ENCODE results near the gene TIRAP. TPM values are rescaled to one million over a fixed set of nuclear protein-coding genes. Genes with fewer than 3 reads are reported as not detected.

Gene TIRAP
- total RNA-seq, 1 donor: 9.8 TPM

GRCh38 chr11:126257144-126257543, 25.7 kb upstream of the TIRAP start:
- no peak for TF ChIP-seq CTCF (IDR thresholded peaks at IDR 0.05; ENCODE audit: extremely low read depth, low read depth, low read length)
- H3K9me3 ChIP-seq (ENCODE audit: low read depth, low read length): no peaks in the 10 kb centered on the region
- H3K4me1 ChIP-seq (ENCODE audit: insufficient read depth, low read length): peaks cover 11% of the 10 kb centered on the region
- no peak overlapping the region for H2AFZ ChIP-seq (ENCODE audit: low read length)
- DNase-seq (ENCODE audit: insufficient read length, low spot score, missing footprints): no peak
- H3K4me2 ChIP-seq (ENCODE audit: insufficient read depth, low read length): no peak overlapping the region
- no peaks in the 10 kb centered on the region for H3K27me3 ChIP-seq (ENCODE audit: insufficient read depth, low read length)
- H3K79me2 ChIP-seq (ENCODE audit: insufficient read depth, low read length): no peaks in the 10 kb centered on the region
- H3K4me3 ChIP-seq (ENCODE audit: insufficient read depth, low read length): no peak overlapping the region
- H4K20me1 ChIP-seq (ENCODE audit: insufficient read depth, low read length): peaks cover 6% of the 10 kb centered on the region
- peaks cover 23% of the 10 kb centered on the region for H3K36me3 ChIP-seq (ENCODE audit: insufficient read depth, low read length)
- no peak overlapping the region for H3K27ac ChIP-seq (ENCODE audit: low read depth, low read length)

- Histone ChIP-seq H3K4me1 (ENCODE audit: insufficient read depth, low read length) (peaks cover 11% of the 10 kb centered on the region), H3K9me3 (ENCODE audit: low read depth, low read length) (no peaks in the 10 kb centered on the region), H3K36me3 (ENCODE audit: insufficient read depth, low read length) (peaks cover 29% of the 10 kb centered on the region), H3K4me2 (ENCODE audit: insufficient read depth, low read length) (no peak overlapping the region), H3K79me2 (ENCODE audit: insufficient read depth, low read length) (no peaks in the 10 kb centered on the region), H4K20me1 (ENCODE audit: insufficient read depth, low read length) (peaks cover 6% of the 10 kb centered on the region), H3K27me3 (ENCODE audit: insufficient read depth, low read length) (no peaks in the 10 kb centered on the region), H2AFZ (ENCODE audit: low read length) (no peak overlapping the region), H3K27ac (ENCODE audit: low read depth, low read length) (no peak overlapping the region), H3K4me3 (ENCODE audit: insufficient read depth, low read length) (no peak overlapping the region)
- no peak for TF ChIP-seq CTCF (IDR thresholded peaks at IDR 0.05; ENCODE audit: extremely low read depth, low read depth, low read length)
- peak; percentile 92 for DNase-seq (ENCODE audit: insufficient read length, low spot score, missing footprints)
These were observed 25.1 kb upstream of the TIRAP start for GRCh38 chr11:126257764-126258163.

DNA sequence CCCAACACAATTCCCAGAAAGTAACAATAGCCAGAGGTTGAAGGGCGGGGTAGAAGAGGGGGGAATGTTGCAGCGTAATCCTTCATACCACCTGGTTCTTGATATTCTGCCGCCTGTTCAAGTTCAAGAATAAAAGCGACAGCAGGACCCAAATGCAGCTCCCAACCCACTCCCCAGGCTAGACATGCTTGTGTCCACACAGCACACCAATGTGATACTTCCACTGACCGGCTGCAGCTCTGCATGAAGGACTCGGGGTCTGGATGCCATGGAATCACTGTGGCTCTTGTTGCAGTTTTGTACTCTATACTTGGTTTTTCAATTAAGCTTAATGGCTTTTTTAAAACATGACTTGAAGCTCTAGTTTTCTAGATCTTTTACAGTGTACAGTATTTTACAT, 20.7 kb upstream of the TIRAP start:
- Histone ChIP-seq H3K36me3 (ENCODE audit: insufficient read depth, low read length) (peaks cover 70% of the 10 kb centered on the region), H3K4me1 (ENCODE audit: insufficient read depth, low read length) (peaks cover 9% of the 10 kb centered on the region), H3K27me3 (ENCODE audit: insufficient read depth, low read length) (no peaks in the 10 kb centered on the region), H3K9me3 (ENCODE audit: low read depth, low read length) (no peaks in the 10 kb centered on the region), H3K4me2 (ENCODE audit: insufficient read depth, low read length) (no peak overlapping the region), H4K20me1 (ENCODE audit: insufficient read depth, low read length) (peaks cover 6% of the 10 kb centered on the region), H2AFZ (ENCODE audit: low read length) (no peak overlapping the region), H3K27ac (ENCODE audit: low read depth, low read length) (no peak overlapping the region), H3K79me2 (ENCODE audit: insufficient read depth, low read length) (peaks cover 15% of the 10 kb centered on the region), H3K4me3 (ENCODE audit: insufficient read depth, low read length) (no peak overlapping the region)
- DNase-seq (ENCODE audit: insufficient read length, low spot score, missing footprints): no peak
- TF ChIP-seq CTCF (IDR thresholded peaks at IDR 0.05; ENCODE audit: extremely low read depth, low read depth, low read length): no peak

DNA sequence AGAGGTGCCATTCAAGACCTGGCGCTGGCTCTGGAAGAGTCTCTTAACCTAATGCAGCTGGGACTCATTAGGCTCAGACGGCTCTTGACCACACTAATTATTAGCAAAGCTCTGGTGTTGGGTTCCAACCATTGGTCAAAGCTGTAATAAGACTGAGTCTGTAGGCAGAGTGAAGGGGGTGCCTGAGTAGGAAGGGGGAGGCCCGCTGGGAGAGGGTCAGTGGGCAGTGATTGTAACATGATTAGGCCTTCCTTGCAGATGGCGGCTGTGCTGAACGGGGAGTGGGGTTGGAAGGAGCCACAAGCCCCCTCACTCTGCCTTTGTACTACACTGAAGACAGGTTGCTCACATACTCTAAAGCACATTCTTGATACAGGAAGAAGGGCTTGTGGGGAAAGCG, 19.4 kb upstream of the TIRAP start:
- H3K27ac ChIP-seq (ENCODE audit: low read depth, low read length): no peak overlapping the region
- H2AFZ ChIP-seq (ENCODE audit: low read length): no peak overlapping the region
- H4K20me1 ChIP-seq (ENCODE audit: insufficient read depth, low read length): peaks cover 4% of the 10 kb centered on the region
- no peak for DNase-seq (ENCODE audit: insufficient read length, low spot score, missing footprints)
- H3K4me2 ChIP-seq (ENCODE audit: insufficient read depth, low read length): no peak overlapping the region
- no peak overlapping the region for H3K4me3 ChIP-seq (ENCODE audit: insufficient read depth, low read length)
- H3K9me3 ChIP-seq (ENCODE audit: low read depth, low read length): no peaks in the 10 kb centered on the region
- TF ChIP-seq CTCF (IDR thresholded peaks at IDR 0.05; ENCODE audit: extremely low read depth, low read depth, low read length): no peak
- H3K36me3 ChIP-seq (ENCODE audit: insufficient read depth, low read length): peaks cover 72% of the 10 kb centered on the region
- peaks cover 9% of the 10 kb centered on the region for H3K4me1 ChIP-seq (ENCODE audit: insufficient read depth, low read length)
- peaks cover 28% of the 10 kb centered on the region for H3K79me2 ChIP-seq (ENCODE audit: insufficient read depth, low read length)
- H3K27me3 ChIP-seq (ENCODE audit: insufficient read depth, low read length): no peaks in the 10 kb centered on the region

Data from osteoblast (primary cell).